HepG2 (cell line): ENCODE measurements around the gene MGAT2. TPM values are rescaled to one million over a fixed set of nuclear protein-coding genes. Genes with fewer than 3 reads are reported as not detected.

Source experiments
- AKAP8 ChIP-seq: sonication (generic); formaldehyde crosslinking; IDR thresholded peaks from 2 replicates; pipeline ENCODE4 v1.5.1; 2020; ENCODE audit warnings: mild to moderate bottlenecking, missing genetic modification reagents
- DNMT1 ChIP-seq: sonication (generic); formaldehyde crosslinking; IDR thresholded peaks from 2 replicates; pipeline ENCODE4 v1.5.1; 2020; ENCODE audit warnings: mild to moderate bottlenecking, missing genetic modification reagents
- DNMT3B ChIP-seq: conservative IDR thresholded peaks from 2 replicates; pipeline ENCODE4 v1.6.1; 2016; ENCODE audit warnings: missing biosample characterization, control low read depth
- GTF3A ChIP-seq: sonication (generic); formaldehyde crosslinking; conservative IDR thresholded peaks from 2 replicates; pipeline ENCODE4 v1.4.0; 2020; ENCODE audit warnings: mild to moderate bottlenecking, missing genetic modification reagents
- HCFC1 ChIP-seq: fragments of 150-350 bp; IDR thresholded peaks from 2 replicates; pipeline ENCODE4 v1.6.1; 2014; ENCODE audit warnings: low read depth, low read length
- MTF2 ChIP-seq: sonication (generic); formaldehyde crosslinking; IDR thresholded peaks from 2 replicates; pipeline ENCODE4 v1.5.0; 2020; ENCODE audit warnings: missing genetic modification reagents, borderline replicate concordance
- NFAT5 ChIP-seq: sonication (generic); formaldehyde crosslinking; IDR thresholded peaks from 2 replicates; pipeline ENCODE4 v1.4.0; 2020; ENCODE audit warnings: missing genetic modification reagents
- PPARG ChIP-seq: conservative IDR thresholded peaks from 2 replicates; pipeline ENCODE4 v1.6.1; 2016; ENCODE audit warnings: missing biosample characterization, missing genetic modification reagents
- PREB ChIP-seq: sonication (generic); formaldehyde crosslinking; IDR thresholded peaks from 2 replicates; pipeline ENCODE4 v1.4.0; 2020; ENCODE audit warnings: missing genetic modification reagents
- TAF1 ChIP-seq: sonication (generic); formaldehyde crosslinking; IDR thresholded peaks from 2 replicates; pipeline ENCODE4 v1.4.0; 2020; ENCODE audit warnings: missing genetic modification reagents
- TBX3 ChIP-seq: fragments of 450-650 bp; IDR thresholded peaks from 2 replicates; pipeline ENCODE4 v1.6.1; 2017; ENCODE audit warnings: antibody characterized with exemption, mild to moderate bottlenecking, inconsistent platforms, borderline replicate concordance
- THAP11 ChIP-seq: IDR thresholded peaks from 2 replicates; pipeline ENCODE4 v1.6.1; 2016; ENCODE audit warnings: missing biosample characterization, missing genetic modification reagents
- THAP7 ChIP-seq: sonication (generic); formaldehyde crosslinking; IDR thresholded peaks from 2 replicates; pipeline ENCODE4 v1.8.1; 2023; ENCODE audit warnings: mild to moderate bottlenecking, missing genetic modification reagents
- ZBTB4 ChIP-seq: sonication (generic); formaldehyde crosslinking; IDR thresholded peaks from 2 replicates; pipeline ENCODE4 v1.4.0; 2020; ENCODE audit warnings: missing genetic modification reagents, mild to moderate bottlenecking, borderline replicate concordance
- ZC3H4 ChIP-seq: sonication (generic); formaldehyde crosslinking; IDR thresholded peaks from 2 replicates; pipeline ENCODE4 v1.4.0; 2020; ENCODE audit warnings: missing genetic modification reagents, borderline replicate concordance
- ZFP91 ChIP-seq: sonication (generic); formaldehyde crosslinking; IDR thresholded peaks from 2 replicates; pipeline ENCODE4 v1.9.0; 2022; ENCODE audit warnings: missing genetic modification reagents, mild to moderate bottlenecking, borderline replicate concordance
- ZNF678 ChIP-seq: sonication (generic); formaldehyde crosslinking; IDR thresholded peaks from 2 replicates; pipeline ENCODE4 v1.4.0; 2020; ENCODE audit warnings: mild to moderate bottlenecking, missing genetic modification reagents
- polyA plus RNA-seq, 8 experiments: library from polyadenylated mRNA; depleted of rRNA in 3 of 8; stranded (reverse) in 7 of 8; unstranded in 1 of 8; fragments of >200 nt; fragmentation: Illumina TruSeq in 4 of 8; extraction: Trizol in 4 of 8; gene quantifications; 2 replicates each; pipeline versions ENCODE4 v1.2.1 to v1.2.3, GENCODE V29; 2011 to 2016; ENCODE audit warnings: low read depth in 4 of 8, missing spikeins in 1 of 8, mixed read lengths in 1 of 8; ENCODE audit not compliant: insufficient read depth in 1 of 8
- total RNA-seq, 5 experiments: library from RNA; depleted of rRNA; stranded (reverse); fragments of >200 nt; fragmentation: Illumina TruSeq; extraction: Trizol; gene quantifications; 2 replicates each; pipeline ENCODE4 v1.2.3, GENCODE V29; 2016; ENCODE audit warnings: low read depth in 1 of 5

MGAT2 gene
- total and polyA plus RNA-seq, 2 of the 13 experiments (the other 11 are each of a cell fraction or from before 2014, with no cell fraction given), result 12.9 to 51.9 TPM

GRCh38 chr14:49598485-49599300 lies 21.9 kb upstream of the MGAT2 start, which contains the start of gene LRR1 (continued):
- TF ChIP-seq GTF3A (CRISPR knock-in tag) (no peak), ZC3H4 (CRISPR knock-in tag) (no peak), ZFP91 (CRISPR knock-in tag) (peak; percentile 95), AKAP8 (CRISPR knock-in tag) (no peak; the same call in 1 of the 2 replicates), MTF2 (CRISPR knock-in tag) (no peak), DNMT3B (no peak), NFAT5 (CRISPR knock-in tag) (peak; percentile 89), THAP11 (CRISPR knock-in tag) (peak; percentile 86), HCFC1 (no peak), PREB (no peak), ZNF678 (CRISPR knock-in tag) (no peak), TBX3 (peak; percentile 55), TAF1 (CRISPR knock-in tag) (peak; percentile 95), THAP7 (CRISPR knock-in tag) (peak; percentile 90; the same call in 1 of the 2 replicates), ZBTB4 (CRISPR knock-in tag) (no peak), PPARG (CRISPR knock-in tag) (peak; percentile 49), DNMT1 (CRISPR knock-in tag) (no peak)
